Stimulated activated CD8-positive, alpha-beta memory T cell treated with anti-CD3 and anti-CD28 coated beads, Interleukin-2, amount 100 ng/mL, for 1 hour (primary cell): ENCODE measurements around the gene ADIPOQ.
"Not testable (repeated sequence)": the region's sequence is repeated elsewhere in the genome, so short reads cannot be mapped to it uniquely, and the experiment has no call there.

Experiments used
- DNase-seq, 2 donors: peaks; one replicate each; pipeline ENCODE4 v3.0.0-alpha.2; 2020; ENCODE audit warnings: low read depth in 2 of 2

ADIPOQ gene

GRCh38 chr3:186842426-186843038 lies at the start of gene ADIPOQ:
ADIPOQ (plus strand) TSS chr3:186842710; CDS start chr3:186853059, 10,349 bp downstream.
- no peak for DNase-seq

DNA sequence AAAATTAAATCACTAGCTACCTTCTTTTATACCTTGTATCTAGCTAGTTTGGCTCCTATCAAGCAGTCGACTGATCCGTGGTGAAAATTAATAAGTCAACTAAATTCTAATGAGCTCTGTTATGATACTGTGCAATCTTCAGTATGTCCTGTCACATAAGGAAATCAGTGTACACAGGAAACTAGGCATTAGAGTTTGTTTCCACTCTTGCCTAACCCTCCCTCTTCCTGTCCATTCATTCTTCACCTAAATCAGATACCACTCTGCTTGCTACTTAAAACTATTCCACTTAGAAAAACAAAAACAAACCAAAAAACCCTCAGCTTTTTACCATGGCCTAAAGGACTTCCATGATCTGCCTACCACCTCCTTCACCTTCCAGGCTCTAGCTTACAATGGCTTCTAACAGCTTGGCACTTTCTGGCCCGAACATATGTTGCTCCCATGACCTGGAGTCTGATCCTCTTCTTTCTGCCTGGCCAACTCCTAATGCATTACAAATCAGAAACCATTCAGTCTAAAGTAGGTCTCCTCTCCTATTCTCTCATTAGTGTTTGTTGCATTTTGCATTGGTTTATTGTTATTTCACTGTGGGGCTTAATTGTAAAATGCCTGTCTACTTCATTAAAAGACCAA lies 44.2 kb upstream of the ADIPOQ start:
- no peak for DNase-seq

GRCh38 chr3:186800285-186800684 lies 42.2 kb upstream of the ADIPOQ start:
- DNase-seq: no peak

DNA sequence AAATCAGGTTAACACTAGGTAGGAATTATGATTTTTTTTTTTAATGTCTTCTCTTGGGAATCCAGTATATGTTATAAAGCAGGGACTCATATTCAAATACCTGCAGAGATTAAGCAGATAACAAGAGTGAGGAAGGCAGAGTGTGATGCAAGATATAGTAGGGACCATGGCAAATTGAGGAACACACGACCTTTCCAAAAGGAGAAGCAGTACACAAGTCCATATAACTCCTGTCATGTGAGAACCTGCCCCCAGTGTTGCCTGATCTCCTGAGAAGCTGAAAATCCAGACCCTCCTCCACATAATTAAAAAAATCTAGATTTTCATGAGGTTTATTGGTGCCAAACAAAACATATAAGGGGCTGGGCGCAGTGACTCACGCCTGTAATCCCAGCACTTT lies 39.8 kb upstream of the ADIPOQ start:
- no peak for DNase-seq

GRCh38 chr3:186803447-186803846 lies 39.1 kb upstream of the ADIPOQ start:
- not testable (repeated sequence) for DNase-seq

DNA sequence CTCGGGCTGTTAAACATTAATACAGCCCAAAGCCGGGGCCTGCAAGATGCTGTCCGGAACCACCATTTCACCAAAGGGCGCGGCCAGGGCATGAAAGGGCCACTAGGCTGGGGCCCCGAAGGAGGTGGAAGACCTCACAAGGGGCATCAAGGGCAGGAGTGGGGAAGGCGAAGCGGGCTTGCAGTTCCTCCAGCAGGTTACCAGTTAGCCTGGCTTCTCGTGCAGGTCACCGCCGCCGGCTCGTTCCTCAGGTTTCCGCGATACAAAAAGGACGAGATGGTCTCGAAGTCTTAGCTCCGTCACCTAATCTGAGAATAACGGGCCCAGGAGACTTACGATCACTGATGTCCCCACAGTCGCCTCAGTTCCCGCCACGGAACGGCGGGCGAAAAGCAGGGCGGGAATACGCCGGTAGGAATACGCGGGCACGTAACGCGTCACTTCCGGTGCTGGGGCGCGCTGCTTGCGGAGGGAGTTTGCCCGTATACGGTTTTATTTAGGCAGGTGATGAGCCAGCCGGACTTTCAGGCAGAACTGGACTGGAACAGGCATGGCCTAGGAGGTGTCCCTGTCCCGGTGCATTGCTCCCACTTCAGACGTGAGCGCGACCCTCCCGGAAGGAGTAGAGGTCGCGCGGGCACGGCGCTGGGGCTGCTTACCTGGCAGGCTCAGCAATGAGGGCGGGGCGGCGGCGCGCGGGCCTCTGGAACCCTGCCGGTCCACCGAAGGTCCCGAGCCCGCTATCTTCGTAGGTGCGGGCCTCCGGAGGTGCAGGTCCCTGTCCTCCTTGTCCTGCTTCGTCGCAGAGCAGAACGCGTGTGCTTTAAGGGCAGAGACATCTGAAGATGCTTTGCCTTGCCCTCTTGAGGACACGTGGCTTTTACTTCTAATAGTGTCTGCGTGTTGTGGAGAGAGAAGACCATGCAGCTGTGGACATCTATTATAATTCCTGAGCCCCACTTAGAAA lies 36.1 kb upstream of the ADIPOQ start, which contains the start of gene RFC4:
TSS of gene RFC4 (minus strand) at position 394 of the 967 bp plus-strand sequence. CDS start 1,769 bp downstream, outside the sequence.
- DNase-seq: peak; percentile 69 to 73

- DNase-seq: no peak
Measured at GRCh38 chr3:186807231-186807630, 35.3 kb upstream of the ADIPOQ start.

GRCh38 chr3:186810336-186810996 lies 32.0 kb upstream of the ADIPOQ start:
- DNase-seq: no peak

GRCh38 chr3:186811313-186811712 lies 31.2 kb upstream of the ADIPOQ start:
- DNase-seq: not testable (repeated sequence)

- no peak for DNase-seq
Measured at GRCh38 chr3:186814100-186814499, 28.4 kb upstream of the ADIPOQ start.

- no peak for DNase-seq
Measured at GRCh38 chr3:186815435-186815834, 27.1 kb upstream of the ADIPOQ start.

- no peak for DNase-seq
Measured at GRCh38 chr3:186818516-186818915, 24.0 kb upstream of the ADIPOQ start.

DNA sequence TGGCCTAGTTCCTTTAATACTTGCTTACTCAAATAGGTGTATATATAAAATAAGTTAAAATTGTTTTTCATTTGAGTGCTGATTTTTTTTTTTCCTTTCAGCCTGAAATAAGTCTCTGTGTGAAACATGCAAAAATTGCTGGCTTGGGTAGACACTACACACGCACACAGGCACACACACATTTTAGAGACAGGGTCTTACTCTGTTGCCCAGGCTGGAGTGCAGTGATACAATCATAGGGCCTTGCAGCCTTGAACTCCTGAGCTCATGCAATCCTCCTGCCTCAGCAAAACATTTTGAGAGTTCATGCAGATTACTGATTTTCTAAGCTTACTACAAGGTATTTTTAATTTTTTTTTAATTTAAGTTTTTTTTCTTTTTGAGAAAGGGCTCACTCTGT lies 23.6 kb upstream of the ADIPOQ start:
- DNase-seq: no peak

DNA sequence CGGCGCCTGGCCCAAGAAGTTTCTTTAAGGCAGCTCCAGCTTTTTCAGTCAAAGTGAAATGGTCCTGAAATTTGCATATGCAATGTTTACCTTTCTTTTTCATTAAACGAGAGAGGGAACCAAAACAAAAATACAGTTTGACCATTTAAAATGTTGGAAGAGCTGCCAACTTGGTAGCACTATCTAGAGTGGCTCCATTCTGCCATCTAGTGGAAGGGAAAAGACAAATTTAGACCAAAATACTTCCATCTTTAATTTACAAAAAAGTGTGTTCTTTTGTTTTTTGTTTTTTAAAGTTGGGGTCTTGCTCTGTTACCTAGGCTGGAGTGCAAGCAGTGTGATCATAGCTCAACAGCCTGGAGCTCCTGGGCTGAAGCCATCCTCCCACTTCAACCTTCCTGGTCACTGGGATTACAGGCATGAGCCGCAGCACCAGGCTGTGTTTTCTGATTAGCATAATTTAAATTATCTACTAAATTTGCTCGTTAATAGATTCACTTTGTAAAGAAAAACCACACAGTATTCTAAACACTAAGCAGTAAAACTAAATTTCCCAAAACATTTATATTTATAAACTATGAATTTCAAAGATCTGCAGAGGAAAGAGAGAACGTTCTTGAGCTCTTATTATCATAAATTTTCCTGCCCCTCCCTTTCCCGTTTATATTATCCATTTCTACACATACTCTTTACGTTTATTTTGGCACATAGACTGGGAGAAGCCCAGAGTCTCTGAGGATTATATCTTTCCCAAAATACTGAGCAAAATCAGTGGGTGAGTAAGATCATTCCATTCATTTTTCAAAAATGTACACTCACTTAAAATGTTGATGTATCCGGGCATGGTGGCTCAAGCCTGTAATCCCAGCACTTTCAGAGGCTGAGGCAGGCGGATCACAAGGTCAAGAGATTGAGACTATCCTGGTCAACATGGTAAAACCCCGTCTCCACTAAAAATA lies 20.8 kb upstream of the ADIPOQ start:
- DNase-seq: no peak

DNA sequence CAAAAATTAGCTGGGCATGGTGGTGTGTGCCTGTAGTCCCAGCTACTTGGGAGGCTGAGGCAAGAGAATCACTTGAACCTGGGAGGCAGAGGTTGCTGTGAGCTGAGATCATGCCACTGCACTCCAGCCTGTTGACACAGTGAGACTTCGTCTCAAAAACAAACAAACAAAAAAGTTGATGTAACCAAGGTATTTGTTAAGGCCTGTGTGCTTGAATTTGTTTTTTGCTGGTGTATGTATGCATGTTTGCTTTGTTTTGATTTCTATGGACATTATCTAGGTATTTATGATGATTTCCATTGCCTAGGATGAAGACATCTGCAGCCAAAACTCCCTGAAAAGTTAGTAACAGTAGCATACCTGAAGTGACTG lies 20.1 kb upstream of the ADIPOQ start:
- not testable (repeated sequence) for DNase-seq

GRCh38 chr3:186823386-186823785 lies 19.1 kb upstream of the ADIPOQ start:
- DNase-seq: no peak

DNA sequence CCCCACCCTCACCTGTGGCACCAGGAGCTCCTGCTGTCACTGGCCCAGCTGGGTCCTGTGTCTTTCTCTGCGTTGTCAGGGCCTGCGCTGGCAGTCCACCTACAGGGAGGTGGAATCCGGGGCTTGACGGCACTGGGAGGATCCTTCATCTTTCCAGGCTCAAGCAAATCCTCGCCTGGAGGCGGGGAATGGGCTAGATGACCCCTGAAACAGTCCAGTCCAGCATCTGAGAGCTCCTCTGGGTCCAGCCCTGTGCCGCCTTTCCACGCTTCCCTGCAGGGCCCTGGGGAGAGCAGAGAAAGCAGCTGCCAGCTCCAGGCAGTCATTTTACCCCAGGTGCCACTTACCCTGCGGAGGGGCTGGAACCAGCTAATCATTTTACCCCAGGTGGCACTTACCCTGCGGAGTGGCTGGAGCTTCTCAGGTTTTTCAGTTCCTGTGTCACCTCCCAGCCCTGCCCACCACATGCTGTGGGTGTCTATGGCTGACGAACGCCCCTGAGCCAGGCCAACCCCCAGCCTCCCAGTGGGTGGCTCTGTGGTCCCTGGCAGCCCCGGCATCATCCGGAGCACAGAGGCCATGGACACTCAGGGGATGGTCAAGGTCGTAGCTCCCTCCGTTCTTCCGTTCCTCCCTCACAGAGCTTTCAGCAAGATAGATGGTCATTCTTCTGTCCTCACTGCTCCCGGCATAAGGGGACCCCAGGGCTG lies 17.9 kb upstream of the ADIPOQ start:
- no peak for DNase-seq

DNA sequence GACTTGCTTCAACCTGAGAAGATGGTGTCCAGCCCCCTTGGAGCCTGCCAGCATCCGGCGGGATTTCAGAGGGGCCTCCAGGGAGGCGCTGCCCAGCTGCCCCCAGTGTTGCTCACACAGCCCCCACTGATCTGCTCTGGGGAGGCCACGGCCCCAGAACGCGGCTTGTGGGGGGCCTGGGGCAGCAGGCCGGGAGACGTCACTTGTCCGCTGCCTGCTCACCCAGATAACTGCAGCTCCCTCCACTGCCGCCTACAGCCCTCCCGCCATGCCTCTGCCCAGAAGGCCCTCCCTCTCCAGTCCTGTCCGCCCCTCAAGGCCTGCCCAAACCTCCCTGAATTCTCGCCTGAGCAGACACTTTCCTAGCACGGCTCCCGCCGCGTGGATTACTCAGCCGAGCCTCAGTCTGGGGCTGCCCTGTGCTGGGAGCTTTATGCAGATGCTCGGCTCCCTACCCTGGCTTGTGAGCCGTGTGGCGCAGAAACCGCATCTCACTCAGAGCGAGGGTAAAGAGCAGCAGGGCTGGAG lies 17.2 kb upstream of the ADIPOQ start:
- no peak for DNase-seq

GRCh38 chr3:186825872-186826409 lies 16.6 kb upstream of the ADIPOQ start:
- DNase-seq: no peak
